Tibial artery (tissue), 4 donors: ENCODE data around the gene ABCC5.
A peak's percentile ranks its signal among the peaks of the same experiment; 100 is the strongest.

Experiments
- DNase-seq, 2 donors: peaks; one replicate each; pipeline ENCODE4 v3.0.0-alpha.2; 2019
- H3K27ac ChIP-seq, 2 donors: fragments of 200-600 bp; sonication (generic) in 1 of 2; 1 replicate in 1 of 2; 2 replicates in 1 of 2; pipeline ENCODE4 v1.5.1; 2018 to 2019; ENCODE audit warnings: mild to moderate bottlenecking in 1 of 2
- H3K27me3 ChIP-seq, 2 donors: fragments of 200-600 bp; sonication (generic) in 1 of 2; one replicate each; pipeline versions ENCODE4 v1.5.1 to v1.6.0; 2016 to 2019
- H3K36me3 ChIP-seq, 3 donors: fragments of 200-600 bp; sonication (generic) in 2 of 3; one replicate each; pipeline ENCODE4 v1.5.1; 2016 to 2019; ENCODE audit warnings: mild to moderate bottlenecking in 2 of 3
- H3K4me1 ChIP-seq, 4 donors: fragments of 200-600 bp; sonication (generic) in 2 of 4; 1 replicate in 3 of 4; 2 replicates in 1 of 4; pipeline ENCODE4 v1.5.1; 2016 to 2019
- H3K4me3 ChIP-seq, 2 donors: fragments of 200-600 bp; sonication (generic) in 1 of 2; 1 replicate in 1 of 2; 2 replicates in 1 of 2; pipeline ENCODE4 v1.5.1; 2018 to 2019; ENCODE audit warnings: mild to moderate bottlenecking in 2 of 2
- H3K9me3 ChIP-seq, 3 donors: fragments of 200-600 bp; sonication (generic) in 1 of 3; one replicate each; pipeline ENCODE4 v1.5.1; 2016 to 2019
- intact Hi-C: fragments of 100-400 bp; cut with DNase I; formaldehyde crosslinking; loops from one replicate; pipeline ENCODE4 v1.15.0; 2023; ENCODE audit warnings: low total_unique reads
- TF ChIP-seq, protein P1 (sequence below), 2 experiments: fragments of 200-600 bp in 1 of 2; fragments of 450-650 bp in 1 of 2; IDR thresholded peaks; one replicate each; pipeline ENCODE4 v1.5.1; 2017 to 2019; ENCODE audit warnings: antibody characterized with exemption in 2 of 2, mild to moderate bottlenecking in 1 of 2, moderate library complexity in 1 of 2

The ABCC5 gene

DNA sequence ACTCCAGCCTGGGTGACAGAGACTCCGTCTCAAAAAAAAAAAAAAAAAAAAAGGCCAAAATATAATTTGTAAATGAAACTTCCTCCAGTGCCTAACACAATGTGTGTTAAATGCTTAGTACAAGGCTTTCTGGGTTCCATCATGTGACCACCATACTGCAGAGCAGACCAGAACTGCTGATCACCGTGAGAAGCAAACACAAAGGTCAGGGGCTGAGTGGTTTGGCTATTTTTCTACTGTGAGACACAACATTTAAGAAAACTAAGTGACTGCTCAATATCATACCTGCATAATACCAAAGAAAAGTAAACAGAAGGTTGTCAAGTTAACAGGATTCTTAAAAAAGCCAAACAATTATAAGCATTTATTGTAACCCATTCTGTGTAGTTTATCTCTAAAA, 13.2 kb downstream of the ABCC5 start:
- Histone ChIP-seq H3K27me3 (no peaks in the 10 kb centered on the region), H3K4me3 (no peak overlapping the region), H3K4me1 (peaks cover 0 to 5% (median 0%) of the 10 kb centered on the region in 4 donors), H3K9me3 (no peaks in the 10 kb centered on the region), H3K36me3 (peaks cover 0 to 11% (median 4%) of the 10 kb centered on the region in 3 donors), H3K27ac (no peak overlapping the region)
- peak in 1 of 2 donors; percentile 31 for DNase-seq
- intact Hi-C loops, result no loop called here
- TF ChIP-seq, protein P1, sequence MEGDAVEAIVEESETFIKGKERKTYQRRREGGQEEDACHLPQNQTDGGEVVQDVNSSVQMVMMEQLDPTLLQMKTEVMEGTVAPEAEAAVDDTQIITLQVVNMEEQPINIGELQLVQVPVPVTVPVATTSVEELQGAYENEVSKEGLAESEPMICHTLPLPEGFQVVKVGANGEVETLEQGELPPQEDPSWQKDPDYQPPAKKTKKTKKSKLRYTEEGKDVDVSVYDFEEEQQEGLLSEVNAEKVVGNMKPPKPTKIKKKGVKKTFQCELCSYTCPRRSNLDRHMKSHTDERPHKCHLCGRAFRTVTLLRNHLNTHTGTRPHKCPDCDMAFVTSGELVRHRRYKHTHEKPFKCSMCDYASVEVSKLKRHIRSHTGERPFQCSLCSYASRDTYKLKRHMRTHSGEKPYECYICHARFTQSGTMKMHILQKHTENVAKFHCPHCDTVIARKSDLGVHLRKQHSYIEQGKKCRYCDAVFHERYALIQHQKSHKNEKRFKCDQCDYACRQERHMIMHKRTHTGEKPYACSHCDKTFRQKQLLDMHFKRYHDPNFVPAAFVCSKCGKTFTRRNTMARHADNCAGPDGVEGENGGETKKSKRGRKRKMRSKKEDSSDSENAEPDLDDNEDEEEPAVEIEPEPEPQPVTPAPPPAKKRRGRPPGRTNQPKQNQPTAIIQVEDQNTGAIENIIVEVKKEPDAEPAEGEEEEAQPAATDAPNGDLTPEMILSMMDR (IDR thresholded peaks at IDR 0.05), result no peak

DNA sequence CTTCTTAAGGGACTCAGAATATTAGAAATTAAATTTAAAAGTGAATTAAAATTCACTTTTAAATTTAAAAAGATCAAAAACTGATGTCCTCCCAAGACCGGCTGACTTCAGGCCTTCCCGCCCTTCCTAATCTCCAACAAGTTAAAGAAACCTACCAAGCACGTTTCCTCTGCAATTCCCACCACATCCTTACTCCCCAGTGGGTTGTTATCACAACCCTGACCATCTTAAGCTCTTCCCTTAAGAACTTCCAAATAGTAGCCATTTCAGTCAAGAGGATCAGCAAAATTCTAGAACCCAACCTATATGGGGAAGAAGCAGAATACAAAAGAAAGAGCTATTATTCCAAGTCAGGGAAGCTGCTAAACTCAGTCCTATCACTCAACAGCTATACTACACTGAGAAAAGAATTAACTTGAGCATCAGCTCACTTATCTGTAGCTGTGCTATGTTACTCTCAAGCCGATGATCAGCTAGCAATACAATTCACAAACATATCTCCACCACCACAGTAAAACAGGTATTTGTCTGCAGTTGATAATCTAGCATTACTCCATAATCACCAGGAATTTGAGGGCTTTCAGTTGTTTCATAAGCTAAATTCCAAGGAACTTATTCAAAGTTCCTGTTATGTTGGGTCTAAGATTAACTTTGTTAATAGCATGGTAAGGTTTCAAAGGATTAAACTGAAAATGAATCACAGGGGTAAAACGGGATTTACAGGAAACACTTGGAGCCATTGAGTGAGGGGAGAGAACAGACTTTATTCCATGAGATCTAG, 14.3 kb downstream of the ABCC5 start:
- Histone ChIP-seq H3K4me1 (peaks cover 0 to 5% (median 0%) of the 10 kb centered on the region in 4 donors), H3K27me3 (no peaks in the 10 kb centered on the region), H3K27ac (no peak overlapping the region), H3K4me3 (no peak overlapping the region), H3K9me3 (no peaks in the 10 kb centered on the region), H3K36me3 (peaks cover 0 to 4% (median 0%) of the 10 kb centered on the region in 3 donors)
- intact Hi-C loops, result no loop called here
- DNase-seq, result no peak
- TF ChIP-seq, protein P1 (IDR thresholded peaks at IDR 0.05), result no peak

DNA sequence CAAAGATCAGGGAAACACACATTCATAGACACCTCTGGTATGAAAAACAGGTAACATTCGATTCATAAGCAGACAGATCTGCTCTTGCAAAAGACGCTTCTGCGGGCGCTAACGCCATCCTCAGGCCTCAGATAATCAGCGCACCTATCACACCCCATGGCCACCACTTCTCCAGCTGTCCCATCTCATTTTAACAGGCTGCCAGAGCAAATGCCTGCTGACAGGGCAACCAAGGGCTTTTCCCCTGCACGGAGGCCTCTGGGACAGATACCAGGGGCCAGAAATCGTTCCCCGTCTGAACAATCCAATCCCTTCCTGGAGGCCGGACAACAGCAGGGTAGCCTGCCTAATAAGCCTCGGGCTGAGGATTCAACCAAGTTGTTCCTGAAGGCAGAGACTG, 15.2 kb downstream of the ABCC5 start:
- H3K4me1 ChIP-seq, result peaks cover 0 to 5% (median 0%) of the 10 kb centered on the region in 4 donors
- no peak overlapping the region for H3K4me3 ChIP-seq
- H3K36me3 ChIP-seq, result peaks cover 0 to 4% (median 0%) of the 10 kb centered on the region in 3 donors
- intact Hi-C loops, result no loop called here
- no peak for DNase-seq
- no peaks in the 10 kb centered on the region for H3K27me3 ChIP-seq
- H3K27ac ChIP-seq, result no peak overlapping the region
- no peaks in the 10 kb centered on the region for H3K9me3 ChIP-seq
- TF ChIP-seq, protein P1 (IDR thresholded peaks at IDR 0.05), result no peak

DNA sequence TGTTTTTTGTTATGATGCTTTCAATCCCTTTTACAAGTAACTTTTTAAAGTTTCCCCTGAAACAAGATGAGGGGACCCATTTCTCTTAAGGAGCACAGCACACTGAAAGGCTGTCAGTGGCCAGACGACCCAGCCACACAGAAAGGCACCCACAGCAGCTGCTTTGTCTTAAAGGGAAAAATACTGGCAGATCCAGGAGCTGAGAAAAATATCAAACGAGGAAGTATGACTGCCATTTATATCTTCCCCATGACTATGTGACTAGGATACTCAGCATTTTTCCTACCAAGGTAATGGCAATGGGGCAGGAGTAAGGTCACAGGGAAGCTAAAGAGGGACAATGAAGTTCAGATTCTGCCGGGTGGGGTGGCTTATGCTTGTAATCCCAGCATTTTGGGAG, 15.9 kb downstream of the ABCC5 start:
- Histone ChIP-seq H3K36me3 (peaks cover 0 to 4% (median 0%) of the 10 kb centered on the region in 3 donors), H3K27ac (no peak overlapping the region), H3K27me3 (no peaks in the 10 kb centered on the region), H3K9me3 (no peaks in the 10 kb centered on the region), H3K4me3 (no peak overlapping the region), H3K4me1 (peaks cover 0 to 5% (median 0%) of the 10 kb centered on the region in 4 donors)
- TF ChIP-seq, protein P1 (IDR thresholded peaks at IDR 0.05), result no peak
- intact Hi-C loops, result no loop called here
- no peak for DNase-seq

DNA sequence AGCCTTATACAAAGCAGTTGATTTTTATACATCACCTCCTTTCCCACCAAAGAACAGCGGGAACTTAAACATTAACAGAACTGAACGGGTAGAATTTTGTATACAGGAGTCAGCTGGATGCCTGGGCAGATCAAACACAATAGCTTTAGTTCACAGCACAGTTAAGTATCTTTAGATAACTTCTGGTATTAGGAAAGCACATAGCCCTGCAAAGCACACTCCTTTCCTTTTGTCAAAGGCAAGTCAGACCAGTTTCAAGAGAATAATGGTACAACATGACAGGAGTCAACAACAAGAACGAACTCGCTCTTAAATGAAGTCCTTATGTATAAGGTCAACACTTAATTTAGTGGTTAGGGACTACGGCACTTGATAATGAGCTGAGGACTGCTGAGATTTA, 26.3 kb downstream of the ABCC5 start:
- Histone ChIP-seq H3K4me3 (no peak overlapping the region), H3K36me3 (peaks cover 26 to 30% (median 26%) of the 10 kb centered on the region in 3 donors), H3K27me3 (no peaks in the 10 kb centered on the region), H3K27ac (no peak overlapping the region), H3K9me3 (no peaks in the 10 kb centered on the region), H3K4me1 (no peaks in the 10 kb centered on the region)
- DNase-seq, result no peak
- intact Hi-C loops, result no loop called here
- TF ChIP-seq, protein P1 (IDR thresholded peaks at IDR 0.05), result no peak
